Measurements from ENCODE around the gene RPS6KL1.

- TF ChIP-seq ZFP30 (CRISPR knock-in tag; IDR thresholded peaks at IDR 0.05) = no peak
- no peak for TF ChIP-seq ESRRG (CRISPR knock-in tag; IDR thresholded peaks at IDR 0.05)
- no peak for TF ChIP-seq CREB5 (CRISPR knock-in tag; IDR thresholded peaks at IDR 0.05; ENCODE audit: low read depth)
- TF ChIP-seq OSR1 (CRISPR knock-in tag; IDR thresholded peaks at IDR 0.05) = no peak
- TF ChIP-seq PATZ1 (CRISPR knock-in tag; IDR thresholded peaks at IDR 0.05; ENCODE audit: borderline replicate concordance) = no peak
- TF ChIP-seq ZFP3 (CRISPR knock-in tag; IDR thresholded peaks at IDR 0.05) = no peak
- TF ChIP-seq RARB (CRISPR knock-in tag; IDR thresholded peaks at IDR 0.05) = no peak
- no peak for TF ChIP-seq TSHZ2 (CRISPR knock-in tag; IDR thresholded peaks at IDR 0.05)
- no peak for TF ChIP-seq ZNF70 (CRISPR knock-in tag; IDR thresholded peaks at IDR 0.05)
- no peak for TF ChIP-seq ZNF565 (CRISPR knock-in tag; conservative IDR thresholded peaks at IDR 0.05; ENCODE audit: low read depth)
- TF ChIP-seq CSDC2 (CRISPR knock-in tag; IDR thresholded peaks at IDR 0.05) = no peak
- TF ChIP-seq TCF4 (CRISPR knock-in tag; IDR thresholded peaks at IDR 0.05; ENCODE audit: borderline replicate concordance) = no peak
- no peak for TF ChIP-seq BACH2 (CRISPR knock-in tag; IDR thresholded peaks at IDR 0.05; ENCODE audit: borderline replicate concordance)
Observed at GRCh38 chr14:74890262-74890661, 32.8 kb downstream of the RPS6KL1 start.

All from SK-N-SH treated with all-trans-retinoic acid at 6 μM for 48 hours (cell line).